HUDEP-2 (cell line): ENCODE measurements around the gene QPRT.
"Not testable (repeated sequence)": the region's sequence is repeated elsewhere in the genome, so short reads cannot be mapped to it uniquely, and the experiment has no call there.

ENCODE experiments used
- DNase-seq, 76 experiments: peaks; one replicate each; lab custom pipeline; 2025; ENCODE audit not compliant: unreplicated experiment in 76 of 76; lab: John Stamatoyannopoulos, UW

QPRT gene

GRCh38 chr16:29678691-29679267 is at the start of gene QPRT:
TSS of gene QPRT (plus strand) at chr16:29679180. CDS start at chr16:29679198, 18 bp downstream.
- DNase-seq: peak in 48 of 76 experiments; percentile 14 to 69 (median 43)

GRCh38 chr16:29629318-29629717 is 49.7 kb upstream of the QPRT start:
- DNase-seq: not testable (repeated sequence)

DNA sequence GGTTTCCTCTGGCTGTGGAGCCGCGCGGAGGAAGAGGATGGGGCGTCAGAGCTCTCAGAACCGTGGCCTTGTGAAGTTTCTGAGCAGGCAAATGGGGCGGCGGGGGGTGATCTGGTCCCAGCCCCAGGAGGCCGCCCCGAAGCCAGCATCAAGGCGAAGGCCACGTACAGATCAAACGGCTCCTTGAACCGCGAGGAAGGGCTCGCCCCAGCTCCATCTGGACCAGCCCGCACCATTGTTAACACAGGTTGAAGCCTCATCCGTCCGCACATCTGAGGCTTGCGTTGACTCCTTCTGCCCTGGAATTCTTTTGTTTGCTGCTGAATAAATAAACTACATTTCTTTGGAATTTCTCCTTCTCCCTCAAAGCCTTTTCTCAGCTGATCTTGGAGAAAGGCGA is 47.3 kb upstream of the QPRT start:
- not testable (repeated sequence) for DNase-seq

DNA sequence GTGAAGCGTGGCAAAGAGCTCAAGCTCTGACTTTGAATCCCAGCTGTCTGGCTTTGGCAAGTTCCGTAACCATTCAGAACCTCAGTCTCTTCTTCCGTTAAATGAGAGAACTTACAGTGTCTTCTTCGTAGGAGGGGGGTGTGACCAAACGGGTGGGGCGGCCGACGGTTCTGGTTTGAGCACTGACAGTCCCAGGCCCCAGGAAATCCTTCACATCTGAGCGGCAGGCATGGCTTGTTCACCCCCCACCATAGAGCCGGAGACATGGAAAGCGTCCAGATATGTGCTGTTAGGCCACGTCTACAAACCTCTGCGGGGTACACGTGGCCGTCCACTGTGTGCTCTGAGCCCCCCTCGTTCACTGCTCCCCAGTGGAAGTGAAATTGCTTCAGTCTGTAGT is 43.1 kb upstream of the QPRT start:
- not testable (repeated sequence) for DNase-seq

DNA sequence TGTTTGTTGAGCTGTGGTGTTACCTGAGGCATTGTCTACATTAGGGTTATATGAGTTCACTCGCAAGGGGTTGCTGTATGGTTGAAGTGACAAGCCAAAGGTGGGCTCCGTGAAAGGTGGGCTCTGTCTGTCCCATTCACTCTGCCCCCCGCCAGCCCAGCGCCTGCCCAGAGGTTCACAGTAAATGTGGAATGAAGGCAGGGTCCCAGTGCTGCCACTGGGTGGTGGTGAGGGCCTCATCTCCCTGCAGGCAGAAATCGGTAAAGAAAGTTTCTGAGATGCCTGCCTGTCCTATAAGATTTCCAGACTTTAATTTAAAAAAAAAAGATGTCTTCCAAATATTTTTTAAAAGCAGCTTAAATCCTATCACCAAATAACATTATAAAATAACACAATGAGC is 42.6 kb upstream of the QPRT start:
- DNase-seq: not testable (repeated sequence)

DNA sequence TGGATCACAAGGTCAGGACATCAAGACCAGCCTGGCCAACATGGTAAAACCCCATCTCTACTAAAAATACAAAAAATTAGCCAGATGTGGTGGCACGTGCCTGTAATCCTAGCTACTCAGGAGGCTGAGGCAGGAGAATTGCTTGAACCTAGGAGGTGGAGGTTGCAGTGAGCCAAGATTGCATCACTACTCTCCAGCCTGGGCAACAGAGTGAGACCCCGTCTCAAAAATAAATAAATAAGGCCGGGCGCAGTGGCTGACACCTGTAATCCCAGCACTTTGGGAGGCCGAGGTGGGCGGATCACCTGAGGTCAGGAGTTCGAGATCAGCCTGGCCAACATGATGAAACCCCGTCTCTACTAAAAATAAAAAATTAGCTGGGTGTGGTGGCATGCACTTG is 40.2 kb upstream of the QPRT start:
- DNase-seq: not testable (repeated sequence)

GRCh38 chr16:29641561-29641960 is 37.4 kb upstream of the QPRT start:
- DNase-seq: peak in 23 of 76 experiments; percentile 14 to 63 (median 34)

DNA sequence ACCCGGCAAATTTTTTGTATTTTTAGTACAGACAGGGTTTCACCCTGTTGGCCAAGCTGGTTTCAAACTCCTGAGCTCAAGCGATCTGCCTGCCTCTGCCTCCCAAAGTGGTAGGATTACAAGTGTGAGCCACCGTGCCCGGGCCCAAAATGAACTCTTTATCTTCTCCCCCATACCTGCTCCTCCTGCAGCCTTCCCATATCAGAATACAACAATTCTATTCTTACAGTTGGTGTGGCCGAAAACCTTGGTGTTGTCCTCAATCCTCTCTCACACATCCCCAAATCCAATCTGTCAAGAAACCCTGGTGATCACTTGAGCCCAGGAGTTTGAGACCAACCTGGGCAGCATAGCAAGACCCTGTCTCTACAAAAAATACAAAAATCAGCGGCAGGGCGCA is 35.4 kb upstream of the QPRT start:
- DNase-seq: no peak

GRCh38 chr16:29644338-29644857 is 34.6 kb upstream of the QPRT start:
- peak in 1 of 76 experiments; percentile 1 for DNase-seq

GRCh38 chr16:29644973-29645693 is 33.8 kb upstream of the QPRT start:
- no peak for DNase-seq

DNA sequence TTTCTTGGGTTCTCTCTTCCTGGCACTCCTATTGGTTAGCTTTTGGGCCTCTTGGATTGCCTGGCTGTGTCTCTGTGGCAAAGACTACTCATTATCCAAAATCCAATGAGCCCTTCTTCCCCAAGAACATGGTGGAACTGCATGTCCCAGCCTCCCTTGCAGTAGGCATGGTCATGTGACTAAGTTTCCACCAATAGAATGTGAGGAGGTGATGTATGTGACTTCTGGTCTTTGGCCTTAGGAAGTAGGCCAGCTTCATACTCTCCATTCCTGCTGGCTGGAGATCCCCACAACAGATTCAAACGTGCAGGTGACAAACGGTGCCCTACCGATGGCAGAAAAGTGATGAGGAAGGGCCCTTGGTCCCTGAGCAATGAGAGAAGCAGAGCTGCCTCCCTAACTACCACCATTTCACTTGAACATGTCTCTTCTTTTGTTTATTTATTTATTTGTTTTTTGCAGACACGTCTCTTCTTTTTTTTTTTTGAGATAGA is 33.2 kb upstream of the QPRT start:
- DNase-seq: peak in 29 of 76 experiments; percentile 11 to 78 (median 37)

DNA sequence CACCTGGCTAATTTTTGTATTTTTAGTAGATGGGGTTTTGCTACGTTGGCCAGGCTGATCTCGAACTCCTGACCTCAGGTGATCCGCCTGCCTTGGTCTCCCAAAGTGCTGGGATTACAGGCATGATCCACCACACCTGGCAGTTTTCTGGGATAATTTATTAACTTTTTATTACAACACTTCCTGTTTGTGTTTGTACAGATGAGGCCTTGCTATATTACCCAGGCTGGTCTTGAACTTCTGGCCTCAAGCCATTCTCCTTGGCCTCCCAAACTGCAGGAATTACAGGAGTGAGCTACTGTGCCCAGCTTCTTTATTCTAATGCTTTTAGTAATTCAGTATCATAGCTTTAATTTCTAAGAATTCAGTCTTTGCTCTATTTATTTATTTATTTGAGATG is 32.0 kb upstream of the QPRT start:
- no peak for DNase-seq

GRCh38 chr16:29649588-29650494 is 29.1 kb upstream of the QPRT start:
- no peak for DNase-seq

DNA sequence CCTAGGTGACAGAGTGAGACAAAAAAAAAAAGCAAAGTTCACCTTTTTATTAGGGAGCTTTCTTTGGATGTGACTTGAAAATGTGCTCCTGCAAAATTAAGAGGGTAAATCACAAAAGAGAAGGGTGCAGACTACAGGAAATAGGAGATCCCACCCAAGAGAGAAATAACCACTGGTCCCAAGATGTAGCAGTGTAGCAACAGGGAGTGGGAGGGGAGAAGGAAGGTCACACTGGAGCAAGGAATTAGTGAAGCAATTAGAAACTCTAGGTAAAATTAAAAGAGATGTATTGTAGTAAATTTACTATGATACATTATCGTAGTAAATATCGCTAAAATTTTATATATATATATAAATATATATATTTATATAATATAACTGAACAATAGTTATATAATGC is 28.2 kb upstream of the QPRT start:
- no peak for DNase-seq

GRCh38 chr16:29651774-29652349 is 27.1 kb upstream of the QPRT start:
- peak in 1 of 76 experiments; percentile 42 for DNase-seq

- DNase-seq: no peak
These were observed 25.5 kb upstream of the QPRT start for GRCh38 chr16:29653471-29653870.

- not testable (repeated sequence) for DNase-seq
These were observed 25.1 kb upstream of the QPRT start for GRCh38 chr16:29653890-29654289.

GRCh38 chr16:29656688-29657523 is 22.1 kb upstream of the QPRT start:
- peak in 2 of 76 experiments; percentile 13 to 21 for DNase-seq

GRCh38 chr16:29658705-29659104 is 20.3 kb upstream of the QPRT start:
- DNase-seq: no peak
